NCI-H187 treated with DMSO at 0.1 percent for 48 hours (cell line): ENCODE data around the gene TENM4.

Experiments
- DNase-seq: peaks from one replicate; lab custom pipeline; 2025; lab: John Stamatoyannopoulos, UW

TENM4 gene

DNA sequence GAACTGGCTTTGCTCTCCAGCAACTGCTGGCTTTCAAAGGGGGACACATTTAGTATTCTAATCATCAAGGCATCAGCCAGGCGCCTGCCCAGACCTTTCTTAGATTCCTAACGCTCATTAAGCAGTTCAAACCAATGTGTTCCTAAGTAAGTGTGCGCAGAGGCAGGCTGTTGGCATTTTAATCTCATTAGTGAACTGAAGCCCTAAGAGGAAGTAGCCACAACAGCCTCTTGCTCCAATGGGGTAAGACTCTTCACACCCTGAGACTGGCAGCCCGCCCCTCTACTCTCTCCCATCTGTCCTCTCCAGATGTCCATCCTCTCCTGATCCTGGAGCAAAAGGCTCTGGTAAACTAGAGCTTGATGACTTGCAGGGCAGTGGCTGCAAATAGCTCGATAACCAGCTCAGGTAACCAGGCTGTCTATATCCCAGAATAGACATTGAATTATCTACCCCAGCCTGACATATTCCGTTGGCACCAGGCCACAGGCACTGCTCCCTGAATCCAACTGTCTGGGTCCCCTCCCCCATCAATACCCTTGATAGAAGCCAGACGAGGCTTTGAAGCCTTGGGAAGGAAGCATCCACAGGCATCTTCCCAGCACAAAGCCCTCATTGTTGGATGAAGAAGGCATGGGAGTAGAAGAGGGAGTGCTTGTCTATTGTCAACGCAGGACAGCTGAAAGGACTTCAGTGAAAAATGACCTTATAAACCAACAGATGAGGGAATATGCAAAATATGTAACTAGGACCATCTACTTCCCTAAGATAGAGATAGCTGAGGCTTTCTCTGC is 321.1 kb downstream of the TENM4 start:
- no peak for DNase-seq

- no peak for DNase-seq
These were observed 323.3 kb downstream of the TENM4 start for GRCh38 chr11:79117488-79117887.

DNA sequence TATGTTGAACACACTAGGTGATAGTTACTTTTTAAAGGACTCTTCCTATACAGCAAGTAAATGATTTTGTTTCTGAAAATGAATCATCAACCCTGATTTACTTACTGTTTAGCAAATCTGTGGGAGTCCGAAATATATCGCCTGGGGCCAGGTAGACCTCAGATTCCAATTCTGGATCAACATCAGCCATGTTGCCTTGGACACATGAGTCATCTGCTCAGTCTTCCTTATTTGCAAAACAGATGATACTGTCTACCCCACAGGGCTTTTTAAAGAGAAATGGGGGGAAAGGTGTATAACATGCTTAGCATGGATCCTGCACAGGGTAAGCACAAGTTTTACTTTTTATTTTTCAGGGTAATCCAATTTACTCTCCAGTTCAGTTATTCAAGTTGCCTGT is 324.2 kb downstream of the TENM4 start:
- DNase-seq, result no peak

DNA sequence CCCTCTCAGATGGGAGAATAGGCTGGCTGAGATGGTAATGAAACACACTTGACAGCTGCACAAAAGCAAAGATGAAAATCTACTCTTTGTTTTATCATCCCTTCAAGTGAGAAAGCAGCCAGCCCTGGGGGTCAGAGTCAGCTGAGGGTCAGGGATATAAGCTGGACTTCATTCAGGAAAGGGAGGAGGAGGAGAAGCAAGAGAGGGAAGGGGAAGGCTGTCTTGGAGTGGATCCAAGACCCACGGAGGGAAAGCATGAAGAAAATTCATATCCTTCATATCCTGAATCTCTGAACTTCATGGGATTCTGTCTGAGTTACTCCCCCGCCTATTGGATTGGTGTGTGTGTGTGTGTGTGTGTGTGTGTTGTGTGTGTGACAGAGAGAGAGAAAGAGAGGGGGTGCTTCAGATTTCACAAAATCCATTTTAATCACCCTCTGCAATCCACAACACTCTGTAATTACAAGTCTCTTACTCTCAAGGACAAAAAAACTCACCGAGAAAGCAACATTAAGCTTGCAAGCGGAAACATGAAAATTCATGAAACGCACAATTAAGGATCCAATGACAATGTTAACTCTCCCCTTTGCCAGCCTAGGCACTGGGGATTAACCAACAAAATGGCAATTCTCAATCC is 327.7 kb downstream of the TENM4 start:
- DNase-seq, result no peak

GRCh38 chr11:79110796-79111195 is 330.0 kb downstream of the TENM4 start:
- no peak for DNase-seq

GRCh38 chr11:79110321-79110720 is 330.5 kb downstream of the TENM4 start:
- DNase-seq, result no peak

- DNase-seq, result no peak
These were observed 332.0 kb downstream of the TENM4 start for GRCh38 chr11:79108851-79109250.

DNA sequence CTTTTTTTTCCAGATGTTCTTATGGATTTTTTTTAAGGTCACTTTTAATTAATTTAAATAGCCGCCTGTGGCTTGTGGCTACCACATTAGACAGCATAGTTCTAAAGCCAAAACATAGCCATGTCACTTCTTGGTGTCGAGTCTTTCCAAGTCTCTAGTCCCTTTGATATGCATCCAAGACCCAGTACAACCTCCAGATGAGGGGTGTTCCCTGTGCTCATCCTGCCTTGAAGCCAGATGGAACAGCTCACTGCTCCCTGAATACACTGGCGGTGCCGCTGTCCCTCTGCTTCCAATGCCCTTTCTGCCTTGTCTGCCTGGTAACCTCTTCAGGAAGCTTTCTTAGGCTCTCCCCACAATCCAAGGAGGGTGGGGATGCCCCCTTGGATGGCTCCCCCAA is 338.0 kb downstream of the TENM4 start:
- no peak for DNase-seq

DNA sequence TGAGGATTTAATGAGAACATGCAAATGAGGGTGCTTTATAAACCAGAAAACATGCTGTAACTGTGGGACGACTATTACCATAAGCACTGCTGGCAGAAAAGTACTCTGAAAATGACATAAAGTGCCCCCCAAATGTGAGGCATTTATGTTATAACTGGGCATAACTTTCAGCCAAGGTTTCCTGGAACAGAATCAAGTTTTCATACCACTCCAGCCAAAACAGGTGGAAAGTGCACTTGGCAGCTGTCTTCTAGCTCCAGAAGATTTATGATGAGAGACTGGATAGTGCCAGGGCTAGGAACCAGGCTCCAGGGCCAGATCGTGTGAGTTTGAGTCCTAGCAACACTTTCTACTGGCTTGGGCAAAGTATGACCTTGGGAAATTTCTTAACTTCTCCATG is 339.2 kb downstream of the TENM4 start:
- DNase-seq, result no peak

- no peak for DNase-seq
These were observed 340.5 kb downstream of the TENM4 start for GRCh38 chr11:79100093-79100910.

GRCh38 chr11:79098146-79098545 is 342.7 kb downstream of the TENM4 start:
- DNase-seq, result no peak

DNA sequence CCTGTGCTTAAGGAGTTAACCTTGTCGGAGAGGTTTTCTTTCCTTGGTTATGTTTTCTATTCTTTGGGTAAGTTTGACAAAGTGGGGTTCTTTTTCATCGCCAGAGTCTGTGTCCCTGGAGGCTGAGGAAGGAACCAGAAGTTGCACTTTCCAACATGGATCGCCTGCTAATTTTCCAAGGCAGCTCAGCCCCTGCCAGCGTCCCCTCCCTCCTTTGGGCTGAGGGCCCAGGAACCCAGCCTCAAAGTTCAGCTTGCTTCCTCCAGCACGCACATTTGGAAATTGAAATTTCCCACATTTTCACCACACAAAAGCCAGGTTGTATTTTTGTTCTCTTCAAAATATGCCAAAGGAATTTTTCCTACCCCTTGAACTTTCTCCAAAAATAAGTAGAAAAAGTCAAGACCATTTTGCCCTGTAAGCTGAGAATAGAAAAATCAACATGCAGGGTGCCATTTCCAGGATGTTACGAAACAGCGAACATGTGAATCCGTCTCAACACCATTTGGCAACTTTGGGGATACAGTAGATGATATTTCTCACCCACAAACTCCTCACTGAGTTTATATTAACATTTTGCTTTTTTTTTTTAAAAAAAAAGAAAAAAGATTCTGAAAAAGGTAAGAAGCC is 343.5 kb downstream of the TENM4 start:
- DNase-seq, result no peak

GRCh38 chr11:79095424-79095823 is 345.4 kb downstream of the TENM4 start:
- no peak for DNase-seq

GRCh38 chr11:79094616-79095015 is 346.2 kb downstream of the TENM4 start:
- no peak for DNase-seq

GRCh38 chr11:79092791-79093353 is 348.0 kb downstream of the TENM4 start:
- DNase-seq, result no peak

GRCh38 chr11:79090191-79090705 is 350.6 kb downstream of the TENM4 start:
- DNase-seq, result no peak

- DNase-seq, result no peak
These were observed 351.2 kb downstream of the TENM4 start for GRCh38 chr11:79089601-79090000.

DNA sequence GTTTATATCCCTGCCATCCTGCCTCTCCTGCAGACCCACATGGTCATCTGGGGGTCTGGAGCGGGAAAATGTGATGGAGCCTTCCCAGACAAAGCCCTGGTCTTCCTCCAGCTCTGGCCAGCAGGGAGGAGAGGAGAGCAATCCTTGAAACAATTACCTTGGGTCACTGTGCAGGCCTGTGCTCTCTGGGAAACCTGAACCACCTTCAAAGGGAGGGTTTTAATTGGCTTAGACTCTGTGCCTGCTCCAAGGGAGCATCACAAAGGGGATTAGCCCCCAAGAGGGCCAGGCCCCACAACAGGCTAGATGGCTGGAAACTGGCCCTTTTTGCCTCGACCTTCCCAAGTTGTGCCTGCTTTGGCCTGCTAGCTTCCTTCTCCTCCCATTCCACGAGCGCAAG is 351.9 kb downstream of the TENM4 start:
- DNase-seq, result no peak

- DNase-seq, result no peak
These were observed 352.9 kb downstream of the TENM4 start for GRCh38 chr11:79087961-79088318.

- no peak for DNase-seq
These were observed 353.4 kb downstream of the TENM4 start for GRCh38 chr11:79087238-79087960.

DNA sequence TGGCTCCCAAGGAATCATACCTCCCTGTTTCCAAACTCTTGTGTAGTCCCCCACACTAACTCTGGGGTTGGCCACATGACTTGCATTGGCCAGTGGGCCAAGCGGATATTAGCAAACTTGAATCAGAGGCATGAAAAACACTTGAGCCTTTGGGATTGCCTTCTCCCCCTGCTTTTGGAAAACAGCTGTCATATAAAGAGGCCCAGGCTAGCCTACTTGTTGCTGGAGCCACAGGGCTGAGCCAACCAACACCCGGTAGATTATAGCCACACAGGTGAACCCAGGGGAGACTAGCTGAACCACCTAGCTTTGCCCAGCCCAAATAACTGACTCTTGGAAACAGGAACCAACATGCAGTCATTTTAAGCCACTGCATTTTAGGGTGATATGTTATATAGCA is 354.8 kb downstream of the TENM4 start:
- no peak for DNase-seq
